ENCODE results near the gene TUBB2B.

Gene TUBB2B

GRCh38 chr6:3227363-3228045 is at the start of gene TUBB2B:
TUBB2B (minus strand) TSS chr6:3227653; CDS start chr6:3227543, 110 bp downstream.
- no peak for DNase-seq (ENCODE audit: low read depth in 2 of 2)

GRCh38 chr6:3277251-3277650 is 49.8 kb upstream of the TUBB2B start:
- no peak for DNase-seq (ENCODE audit: low read depth in 2 of 2)

- DNase-seq (ENCODE audit: low read depth in 2 of 2): no peak
Observed at GRCh38 chr6:3276174-3277167, 49.0 kb upstream of the TUBB2B start.

- DNase-seq (ENCODE audit: low read depth in 2 of 2): no peak
Observed at GRCh38 chr6:3273707-3274521, 46.5 kb upstream of the TUBB2B start.

GRCh38 chr6:3272911-3273547 is 45.6 kb upstream of the TUBB2B start:
- DNase-seq (ENCODE audit: low read depth in 2 of 2): no peak

- no peak for DNase-seq (ENCODE audit: low read depth in 2 of 2)
Observed at GRCh38 chr6:3271756-3272155, 44.3 kb upstream of the TUBB2B start.

GRCh38 chr6:3270258-3270657 is 42.8 kb upstream of the TUBB2B start:
- DNase-seq (ENCODE audit: low read depth in 2 of 2): no peak

- no peak for DNase-seq (ENCODE audit: low read depth in 2 of 2)
Observed at GRCh38 chr6:3269281-3269975, 42.0 kb upstream of the TUBB2B start.

GRCh38 chr6:3268680-3269079 is 41.2 kb upstream of the TUBB2B start:
- DNase-seq (ENCODE audit: low read depth in 2 of 2): no peak

GRCh38 chr6:3267162-3267561 is 39.7 kb upstream of the TUBB2B start:
- DNase-seq (ENCODE audit: low read depth in 2 of 2): no peak

GRCh38 chr6:3266170-3266569 is 38.7 kb upstream of the TUBB2B start:
- DNase-seq (ENCODE audit: low read depth in 2 of 2): no peak

GRCh38 chr6:3265671-3266070 is 38.2 kb upstream of the TUBB2B start:
- DNase-seq (ENCODE audit: low read depth in 2 of 2): no peak

GRCh38 chr6:3264356-3264755 is 36.9 kb upstream of the TUBB2B start:
- no peak for DNase-seq (ENCODE audit: low read depth in 2 of 2)

- DNase-seq (ENCODE audit: low read depth in 2 of 2): no peak
Observed at GRCh38 chr6:3263096-3263495, 35.6 kb upstream of the TUBB2B start.

GRCh38 chr6:3261921-3262320 is 34.5 kb upstream of the TUBB2B start:
- DNase-seq (ENCODE audit: low read depth in 2 of 2): no peak

GRCh38 chr6:3261518-3261820 is 34.0 kb upstream of the TUBB2B start:
- DNase-seq (ENCODE audit: low read depth in 2 of 2): no peak

GRCh38 chr6:3260772-3261517 is 33.5 kb upstream of the TUBB2B start:
- DNase-seq (ENCODE audit: low read depth in 2 of 2): no peak

- DNase-seq (ENCODE audit: low read depth in 2 of 2): no peak
Observed at GRCh38 chr6:3260296-3260695, 32.8 kb upstream of the TUBB2B start.

- peak in 1 of 2 donors; percentile 8 for DNase-seq (ENCODE audit: low read depth in 2 of 2)
Observed at GRCh38 chr6:3259491-3259958, 32.1 kb upstream of the TUBB2B start.
